Stomach smooth muscle (tissue), 2 donors: ENCODE results near the gene PTGFRN.
"Not testable (repeated sequence)": the region's sequence is repeated elsewhere in the genome, so short reads cannot be mapped to it uniquely, and the experiment has no call there.

Experiments
- H3K27ac ChIP-seq: one replicate; pipeline ENCODE4 v1.7.0; 2013; ENCODE audit warnings: mild to moderate bottlenecking, low read length, inconsistent platforms
- H3K27me3 ChIP-seq, 2 donors: one replicate each; pipeline ENCODE4 v1.7.0; 2013; ENCODE audit warnings: low read length in 2 of 2; ENCODE audit not compliant: insufficient read depth in 2 of 2, control insufficient read depth in 1 of 2
- H3K36me3 ChIP-seq, 2 donors: one replicate each; pipeline ENCODE4 v1.7.0; 2013; ENCODE audit warnings: low read length in 2 of 2; ENCODE audit not compliant: control insufficient read depth in 2 of 2, insufficient read depth in 2 of 2
- H3K4me1 ChIP-seq: one replicate; pipeline ENCODE4 v1.7.0; 2013; ENCODE audit warnings: low read length; ENCODE audit not compliant: control insufficient read depth, insufficient read depth
- H3K4me3 ChIP-seq, 2 donors: one replicate each; pipeline ENCODE4 v1.7.0; 2013; ENCODE audit warnings: low read length in 2 of 2
- H3K9ac ChIP-seq, 2 donors: one replicate each; pipeline ENCODE4 v1.7.0; 2013; ENCODE audit warnings: low read length in 2 of 2, mild to moderate bottlenecking in 1 of 2
- H3K9me3 ChIP-seq, 2 donors: one replicate each; pipeline ENCODE4 v1.7.0; 2013; ENCODE audit warnings: low read length in 2 of 2; ENCODE audit not compliant: control insufficient read depth in 2 of 2
- donor health status: healthy.
- donor health status: Pancreatic carcinoma.

PTGFRN gene

DNA sequence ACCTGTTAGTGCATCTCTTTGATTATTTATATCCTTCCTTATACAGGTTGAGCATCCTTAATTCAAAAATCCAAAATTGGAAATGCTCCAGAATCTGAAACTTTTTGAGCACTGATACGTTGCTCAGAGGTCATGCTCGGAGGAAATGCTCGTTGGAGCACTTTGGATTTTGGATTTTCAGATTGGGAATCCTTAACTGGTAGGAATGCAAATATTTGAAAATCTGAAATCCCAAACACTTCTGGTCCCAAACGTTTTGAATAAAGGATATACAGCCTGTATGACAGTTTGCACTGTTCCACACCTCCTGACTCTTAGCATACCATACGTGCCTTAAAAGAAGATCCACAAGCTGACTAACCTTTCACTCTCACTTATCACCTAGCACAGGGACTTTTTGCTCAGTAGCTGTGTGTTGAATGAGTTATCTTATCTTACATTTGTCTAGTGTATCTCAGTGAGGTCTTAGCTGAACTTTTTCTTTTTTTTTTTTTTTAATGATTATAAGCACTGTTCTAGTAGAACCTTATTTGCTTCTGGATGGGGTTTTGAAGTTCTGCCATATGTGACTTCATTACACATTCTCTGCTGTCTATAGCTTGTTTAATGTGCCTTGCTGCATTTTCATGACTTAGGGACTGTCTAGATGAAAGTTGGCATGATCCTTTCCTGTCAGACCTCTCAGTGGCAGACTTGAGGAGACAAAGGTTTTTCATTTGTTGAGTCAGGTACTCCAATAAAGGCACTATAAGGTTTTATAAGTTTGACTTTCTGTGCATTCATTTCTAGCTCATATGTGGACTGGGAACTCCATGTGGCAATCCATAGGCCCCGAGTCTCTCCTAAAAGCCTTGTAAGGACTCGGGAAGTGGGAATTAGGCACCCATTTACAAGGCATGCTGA is 21.6 kb downstream of the PTGFRN start:
- H3K27ac ChIP-seq = no peak overlapping the region
- H3K27me3 ChIP-seq = no peaks in the 10 kb centered on the region
- H3K9ac ChIP-seq = no peak overlapping the region
- H3K4me3 ChIP-seq = no peak overlapping the region
- no peaks in the 10 kb centered on the region for H3K4me1 ChIP-seq
- H3K9me3 ChIP-seq = no peaks in the 10 kb centered on the region
- no peaks in the 10 kb centered on the region for H3K36me3 ChIP-seq

DNA sequence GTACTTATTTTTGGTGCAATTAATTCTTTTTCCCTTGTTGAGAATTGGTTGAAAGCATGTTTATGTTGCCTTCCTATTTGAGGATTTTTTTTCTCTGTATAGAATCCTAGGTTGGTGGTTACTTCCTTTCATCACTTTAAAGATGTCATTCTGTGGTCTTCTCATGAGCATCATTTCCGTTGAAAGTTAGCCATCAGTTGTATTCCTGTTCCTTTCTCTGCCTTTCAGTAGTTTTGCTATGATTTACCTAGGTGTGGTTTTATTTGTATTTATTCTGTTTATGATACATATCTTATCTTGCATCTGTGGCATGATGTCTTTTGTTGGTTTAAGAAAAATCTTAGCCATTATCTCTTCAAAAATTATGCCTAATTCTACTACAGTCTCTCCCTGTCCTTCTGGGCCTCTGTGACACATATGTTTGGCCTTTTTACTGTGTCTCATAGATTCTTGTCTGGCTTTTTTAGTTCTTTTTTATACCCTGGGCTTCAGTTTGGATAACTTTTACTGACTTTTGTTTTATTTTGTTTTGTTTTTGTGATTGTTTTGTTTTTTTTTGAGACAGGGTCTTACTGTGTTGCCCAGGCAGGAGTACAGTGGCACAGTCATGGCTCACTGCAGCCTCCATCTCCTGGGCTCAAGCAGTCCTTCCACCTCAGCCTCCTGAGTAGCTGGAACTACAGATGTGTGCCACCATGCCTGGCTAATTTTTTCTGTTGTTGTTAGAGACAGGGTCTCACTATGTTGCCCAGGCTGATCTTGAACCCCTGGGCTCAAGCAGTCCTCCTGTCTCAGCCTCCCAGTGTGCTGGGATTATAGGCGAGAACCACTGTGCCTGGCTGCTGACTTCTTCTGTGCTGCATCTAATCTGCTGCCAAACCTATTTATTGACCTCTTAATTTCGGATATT is 24.1 kb downstream of the PTGFRN start:
- H3K4me3 ChIP-seq = no peak overlapping the region
- H3K36me3 ChIP-seq = peaks cover 0 to 2% of the 10 kb centered on the region in 2 donors
- H3K9me3 ChIP-seq = no peaks in the 10 kb centered on the region
- no peak overlapping the region for H3K9ac ChIP-seq
- no peaks in the 10 kb centered on the region for H3K4me1 ChIP-seq
- no peaks in the 10 kb centered on the region for H3K27me3 ChIP-seq
- no peak overlapping the region for H3K27ac ChIP-seq

DNA sequence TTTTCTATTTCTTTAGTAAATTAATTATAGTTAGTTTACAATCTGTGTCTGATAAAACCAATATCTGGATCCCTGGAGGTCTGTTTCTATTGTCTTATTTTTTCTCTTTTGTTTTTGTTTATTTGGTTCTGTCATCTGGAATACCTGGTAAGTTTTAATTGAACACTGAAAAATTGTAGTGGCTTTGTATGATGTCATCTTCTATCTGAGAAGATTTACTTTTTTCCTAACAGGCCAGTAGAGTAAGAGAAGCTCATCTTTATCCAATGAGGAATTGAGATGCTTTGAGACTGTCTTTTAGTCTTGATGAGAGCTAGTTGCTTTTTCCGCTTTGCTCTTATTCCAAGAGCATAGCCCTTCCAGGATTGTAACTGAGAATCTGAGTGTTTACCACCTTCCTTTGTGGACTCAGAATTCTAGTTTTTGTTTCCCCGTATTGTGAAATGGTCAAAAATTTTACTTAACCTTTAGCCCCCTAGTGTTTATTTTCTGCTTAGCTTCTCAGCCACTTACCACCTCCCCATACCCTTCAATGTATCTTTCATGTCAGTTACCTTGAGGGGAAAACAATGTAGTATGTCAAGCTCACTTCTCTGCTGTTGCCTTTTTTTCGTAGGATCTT is 25.0 kb downstream of the PTGFRN start:
- H3K4me3 ChIP-seq = no peak overlapping the region
- no peak overlapping the region for H3K27ac ChIP-seq
- no peak overlapping the region for H3K9ac ChIP-seq
- H3K36me3 ChIP-seq = peaks cover 0 to 2% of the 10 kb centered on the region in 2 donors
- no peaks in the 10 kb centered on the region for H3K9me3 ChIP-seq
- H3K27me3 ChIP-seq = no peaks in the 10 kb centered on the region
- no peaks in the 10 kb centered on the region for H3K4me1 ChIP-seq

DNA sequence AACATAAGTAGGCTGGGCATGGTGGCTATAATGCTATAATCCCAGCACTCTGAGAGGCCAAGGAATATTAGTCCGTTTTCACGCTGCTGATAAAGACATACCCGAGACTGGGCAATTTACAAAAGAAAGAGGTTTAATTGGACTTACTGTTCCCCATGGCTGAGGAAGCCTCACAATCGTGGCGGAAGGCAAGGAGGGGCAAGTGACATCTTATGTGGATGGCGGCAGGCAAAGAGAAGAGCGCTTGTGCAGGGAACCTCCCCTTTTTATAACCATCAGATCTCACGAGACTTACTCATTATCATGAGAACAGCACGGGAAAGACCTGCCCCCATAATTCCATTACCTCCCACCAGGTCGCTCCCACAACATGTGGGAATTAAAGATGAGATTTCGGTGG is 28.5 kb downstream of the PTGFRN start:
- H3K9me3 ChIP-seq = no peaks in the 10 kb centered on the region
- no peak overlapping the region for H3K9ac ChIP-seq
- no peak overlapping the region for H3K27ac ChIP-seq
- peaks cover 6 to 10% of the 10 kb centered on the region in 2 donors for H3K36me3 ChIP-seq
- peaks cover 13% of the 10 kb centered on the region for H3K4me1 ChIP-seq
- no peaks in the 10 kb centered on the region for H3K27me3 ChIP-seq
- H3K4me3 ChIP-seq = no peak overlapping the region

DNA sequence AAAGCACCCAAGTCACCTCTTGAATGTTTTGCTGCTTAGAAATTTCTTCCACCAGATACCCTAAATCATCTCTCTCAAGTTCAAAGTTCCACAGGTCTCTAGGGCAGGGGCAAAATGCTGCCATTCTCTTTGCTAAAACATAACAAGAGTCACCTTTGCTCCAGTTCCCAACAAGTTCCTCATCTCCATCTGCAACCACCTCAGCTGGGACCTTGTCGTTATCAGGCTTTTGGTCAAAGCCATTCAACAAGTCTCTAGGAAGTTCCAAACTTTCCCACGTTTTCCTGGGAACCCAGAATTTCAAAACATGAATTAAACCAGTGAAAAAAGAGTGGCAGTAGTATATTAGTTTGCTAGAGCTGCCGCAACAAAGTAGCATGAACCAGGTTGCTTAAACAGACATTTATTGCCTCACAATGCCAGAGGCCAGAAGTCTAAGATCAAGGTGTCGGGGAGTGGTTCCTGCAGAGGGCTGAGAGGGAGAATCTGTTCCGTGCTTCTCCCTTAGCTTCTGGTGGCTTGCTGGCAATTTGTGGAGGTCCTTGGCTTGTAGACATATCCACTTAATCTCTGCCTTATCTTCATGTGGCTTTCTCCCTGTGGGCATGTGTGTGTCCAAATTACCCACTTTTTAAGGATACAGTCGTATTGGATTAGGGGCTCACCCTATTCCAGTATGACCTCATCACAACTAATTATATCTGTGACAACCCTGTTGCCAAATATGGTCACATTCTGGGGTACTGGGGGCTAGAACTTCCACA is 30.2 kb downstream of the PTGFRN start:
- Histone ChIP-seq H3K4me1 (peaks cover 13% of the 10 kb centered on the region), H3K36me3 (peaks cover 6 to 15% of the 10 kb centered on the region in 2 donors)
- not testable (repeated sequence) for H3K9ac ChIP-seq, H3K27ac ChIP-seq, H3K4me3 ChIP-seq, H3K27me3 ChIP-seq, H3K9me3 ChIP-seq

DNA sequence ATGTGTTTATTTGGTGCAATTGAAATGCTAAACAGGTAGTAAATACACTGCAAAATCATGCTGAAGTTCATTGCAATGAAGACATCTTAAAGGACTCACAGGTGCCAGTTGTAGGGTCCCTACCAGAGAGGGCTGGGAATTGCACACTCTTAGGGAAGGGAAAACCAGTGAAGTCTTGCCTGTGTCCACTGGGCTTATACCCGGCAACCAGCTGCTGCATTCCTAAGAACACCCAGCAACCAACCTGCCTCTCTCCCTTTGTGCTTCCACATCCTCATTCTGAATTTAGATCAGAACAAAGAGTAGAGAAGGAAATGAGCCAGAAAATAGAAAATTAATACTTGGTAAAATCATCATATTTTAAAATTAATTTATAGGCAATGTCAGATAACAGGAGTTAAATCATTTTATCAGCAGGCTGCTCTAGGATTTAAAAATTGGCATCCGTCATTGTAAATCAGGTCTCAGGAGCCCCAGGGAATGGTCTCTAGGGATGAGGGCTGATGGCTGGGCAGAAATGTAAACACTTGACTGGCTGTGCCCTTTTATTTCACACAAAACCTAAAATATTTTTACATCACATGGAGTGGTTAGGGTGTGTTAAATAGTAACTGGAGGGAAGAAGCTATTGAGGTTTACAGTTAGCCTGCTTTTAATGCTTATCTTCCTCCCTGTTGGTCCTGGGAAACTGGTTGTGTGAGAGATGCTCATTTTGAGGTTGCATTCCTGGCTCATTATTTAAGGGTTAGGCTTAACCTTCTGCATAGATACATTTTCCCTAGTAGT is 31.3 kb downstream of the PTGFRN start:
- peaks cover 6 to 25% of the 10 kb centered on the region in 2 donors for H3K36me3 ChIP-seq
- no peak overlapping the region for H3K27ac ChIP-seq
- H3K9me3 ChIP-seq = no peaks in the 10 kb centered on the region
- no peaks in the 10 kb centered on the region for H3K27me3 ChIP-seq
- no peak overlapping the region for H3K4me3 ChIP-seq
- no peak overlapping the region for H3K9ac ChIP-seq
- H3K4me1 ChIP-seq = peaks cover 13% of the 10 kb centered on the region

DNA sequence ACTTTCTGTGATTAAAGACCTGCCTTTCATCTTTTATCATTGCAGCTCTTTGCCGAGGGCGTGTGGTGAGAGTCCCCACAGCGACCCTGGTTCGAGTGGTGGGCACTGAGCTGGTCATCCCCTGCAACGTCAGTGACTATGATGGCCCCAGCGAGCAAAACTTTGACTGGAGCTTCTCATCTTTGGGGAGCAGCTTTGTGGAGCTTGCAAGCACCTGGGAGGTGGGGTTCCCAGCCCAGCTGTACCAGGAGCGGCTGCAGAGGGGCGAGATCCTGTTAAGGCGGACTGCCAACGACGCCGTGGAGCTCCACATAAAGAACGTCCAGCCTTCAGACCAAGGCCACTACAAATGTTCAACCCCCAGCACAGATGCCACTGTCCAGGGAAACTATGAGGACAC is 32.0 kb downstream of the PTGFRN start:
- peaks cover 13% of the 10 kb centered on the region for H3K4me1 ChIP-seq
- H3K36me3 ChIP-seq = peaks cover 6 to 27% of the 10 kb centered on the region in 2 donors
- no peak overlapping the region for H3K9ac ChIP-seq
- no peak overlapping the region for H3K27ac ChIP-seq
- no peaks in the 10 kb centered on the region for H3K27me3 ChIP-seq
- H3K4me3 ChIP-seq = no peak overlapping the region
- no peaks in the 10 kb centered on the region for H3K9me3 ChIP-seq

DNA sequence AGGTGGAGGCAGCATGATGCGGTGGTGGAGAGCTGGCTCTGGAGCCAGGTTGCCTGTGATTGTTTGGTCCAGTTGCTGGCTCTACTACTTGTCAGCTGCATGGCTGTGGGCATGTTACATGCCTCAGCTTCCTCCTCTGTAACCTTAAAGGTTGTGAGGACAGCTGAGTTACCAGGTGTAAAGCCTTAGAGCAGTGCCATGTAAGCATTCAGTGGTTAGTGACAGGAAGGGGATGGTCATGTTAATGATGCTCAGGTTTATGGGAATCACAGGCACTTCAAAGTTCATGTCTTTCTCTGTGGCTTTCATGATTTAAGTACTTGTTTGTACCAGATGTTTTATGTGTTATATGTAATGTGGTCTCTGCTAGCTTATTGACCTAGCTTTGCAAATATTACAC is 32.6 kb downstream of the PTGFRN start:
- H3K4me1 ChIP-seq = peaks cover 16% of the 10 kb centered on the region
- H3K36me3 ChIP-seq = peaks cover 6 to 27% of the 10 kb centered on the region in 2 donors

DNA sequence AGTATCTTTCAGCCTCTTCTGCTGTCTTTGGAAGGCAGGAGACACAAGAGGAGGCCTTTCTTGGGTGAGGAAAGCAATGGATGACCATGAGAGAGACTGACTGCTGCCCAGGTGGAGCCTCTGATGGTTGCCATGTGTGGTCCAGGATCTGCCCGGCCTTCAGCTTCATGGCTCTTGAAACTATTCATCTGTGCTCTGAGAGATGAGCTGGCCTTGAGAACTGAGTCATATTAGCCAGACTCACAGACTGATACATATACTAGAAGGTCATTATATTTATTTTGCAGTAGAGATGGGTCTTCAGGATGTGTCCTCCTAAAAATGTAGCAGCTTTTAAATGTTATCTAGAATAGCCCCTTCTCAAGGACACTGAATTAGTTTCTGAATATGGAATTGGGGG is 33.7 kb downstream of the PTGFRN start:
- Histone ChIP-seq H3K27me3 (no peaks in the 10 kb centered on the region), H3K9me3 (no peaks in the 10 kb centered on the region), H3K4me1 (peaks cover 22% of the 10 kb centered on the region), H3K36me3 (peaks cover 6 to 25% of the 10 kb centered on the region in 2 donors), H3K9ac (no peak overlapping the region), H3K4me3 (no peak overlapping the region), H3K27ac (no peak overlapping the region)

More for the DNA sequence above, 32.6 kb downstream of the PTGFRN start:
- H3K27me3 ChIP-seq = no peaks in the 10 kb centered on the region
- H3K9ac ChIP-seq = no peak overlapping the region
- no peaks in the 10 kb centered on the region for H3K9me3 ChIP-seq
- no peak overlapping the region for H3K27ac ChIP-seq
- no peak overlapping the region for H3K4me3 ChIP-seq
